HL-60/S4 treated with phorbol 12-myristate 13-acetate at 8.2 ng/mL for 4 days and 3 days (cell line): ENCODE data around the gene IRF9.

Source experiments
- in situ Hi-C: fragments of 300-500 bp; cut with MboI; formaldehyde crosslinking; loops from 2 replicates; pipeline ENCODE4 v1.15.0; 2022; ENCODE audit warnings: low sequenced_read_pairs

Gene IRF9

DNA sequence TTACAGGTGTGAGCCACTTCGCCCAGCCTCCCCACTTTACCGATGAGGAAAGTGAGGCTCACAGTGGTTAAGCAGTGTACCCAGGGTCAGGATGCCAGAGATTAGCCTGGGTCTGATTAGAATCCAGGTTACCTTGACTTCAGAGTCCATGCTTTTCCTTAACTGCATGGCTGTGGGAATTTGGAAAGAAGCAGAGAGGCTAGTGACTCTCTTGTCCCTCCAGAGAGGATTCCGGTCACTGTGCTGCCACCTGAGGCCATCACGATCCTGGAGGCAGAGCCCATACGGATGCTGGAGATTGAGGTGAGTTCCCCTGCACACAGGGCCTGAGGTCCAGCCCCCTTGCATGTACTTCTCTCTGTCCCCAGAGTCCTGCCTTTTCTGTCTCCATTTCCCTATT lies 15.5 kb downstream of the IRF9 start:
- in situ Hi-C loops: no loop called here

DNA sequence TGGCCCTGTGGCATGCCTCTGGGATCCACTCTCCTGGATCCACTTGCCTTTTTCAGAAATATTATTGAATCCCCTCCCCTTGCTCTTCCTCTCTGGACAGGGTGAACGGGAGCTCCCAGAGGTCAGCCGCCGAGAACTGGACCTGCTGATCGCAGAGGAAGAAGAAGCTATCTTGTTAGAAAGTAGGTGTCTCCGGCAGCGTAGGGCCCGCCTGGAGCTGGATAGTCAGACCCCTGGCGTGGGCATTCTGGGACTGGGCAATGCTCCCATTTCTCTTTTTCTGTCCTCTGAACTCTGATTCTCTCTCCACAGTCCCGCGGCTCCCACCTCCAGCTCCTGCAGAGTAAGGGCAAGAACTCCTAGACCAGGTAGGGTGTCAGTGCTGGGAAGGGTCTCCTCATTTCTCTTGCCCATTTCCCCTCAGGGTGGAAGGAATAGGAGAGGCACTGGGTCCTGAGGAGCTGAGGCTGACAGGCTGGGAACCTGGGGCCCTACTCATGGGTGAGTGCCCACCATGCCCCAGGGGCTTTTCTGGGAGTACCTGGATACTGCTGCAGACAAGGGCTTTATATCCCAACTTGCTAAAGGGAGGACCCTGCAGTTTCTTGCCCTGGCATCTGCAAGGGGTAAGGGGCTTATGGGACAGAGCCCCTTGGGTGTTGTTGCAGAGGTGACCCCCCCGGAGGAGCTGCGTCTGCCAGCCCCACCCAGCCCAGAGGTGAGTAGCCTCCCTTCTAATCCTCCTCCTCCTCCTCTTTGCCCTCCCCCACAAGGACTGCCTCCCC lies 16.2 kb downstream of the IRF9 start:
- in situ Hi-C loops: no loop called here

DNA sequence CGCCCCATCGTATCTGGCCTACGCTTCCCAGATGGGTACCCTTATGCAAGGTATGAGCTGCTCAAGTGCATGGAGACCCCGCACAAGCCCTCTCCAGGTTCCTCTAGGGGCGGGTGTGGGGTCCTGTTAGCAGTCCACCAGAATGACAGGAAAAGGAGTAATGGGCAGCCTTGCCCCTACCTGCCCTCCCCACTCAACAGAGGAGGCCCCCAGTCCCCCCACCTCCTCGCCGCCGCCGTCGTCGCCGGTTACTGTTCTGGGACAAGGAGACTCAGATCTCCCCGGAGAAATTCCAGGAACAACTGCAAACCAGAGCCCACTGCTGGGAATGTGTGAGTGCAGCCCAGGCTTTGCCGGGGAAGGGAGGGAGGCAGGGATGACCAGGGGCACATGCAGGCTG lies 16.8 kb downstream of the IRF9 start:
- in situ Hi-C loops: no loop called here

DNA sequence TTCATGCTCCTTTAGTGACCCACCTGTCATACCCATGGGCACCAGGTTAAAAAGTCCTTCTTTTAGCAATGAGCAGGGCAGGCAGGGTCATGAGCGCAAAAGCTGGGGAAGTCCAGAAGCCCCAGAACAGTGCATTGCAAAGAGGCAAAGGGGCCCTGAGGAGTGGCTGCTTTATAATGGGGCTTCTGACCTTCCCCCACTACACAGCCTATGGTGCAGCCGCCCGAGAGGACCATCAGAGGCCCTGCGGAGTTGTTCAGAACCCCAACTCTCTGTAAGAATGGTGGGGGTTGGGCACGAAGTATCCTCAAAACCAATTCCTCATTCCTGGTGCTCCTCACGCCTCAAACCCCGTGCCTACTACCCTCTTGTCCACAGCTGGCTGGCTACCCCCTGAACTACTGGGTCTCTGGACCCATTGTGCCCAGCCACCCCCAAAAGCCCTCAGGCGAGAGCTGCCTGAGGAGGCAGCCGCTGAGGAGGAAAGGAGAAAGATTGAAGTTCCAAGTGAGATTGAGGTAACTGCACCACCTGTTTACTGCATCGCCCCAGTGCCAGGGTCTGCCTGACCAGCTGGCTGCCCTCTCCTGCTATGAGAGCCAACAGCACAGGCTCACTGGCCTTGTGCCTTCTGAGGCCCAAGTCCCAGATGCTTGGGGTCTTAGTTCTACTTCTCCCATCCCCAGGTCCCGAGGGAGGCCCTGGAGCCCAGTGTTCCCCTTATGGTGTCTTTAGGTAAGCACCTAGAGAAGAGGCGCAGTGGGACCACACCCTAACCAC lies 17.5 kb downstream of the IRF9 start:
- in situ Hi-C loops: no loop called here

DNA sequence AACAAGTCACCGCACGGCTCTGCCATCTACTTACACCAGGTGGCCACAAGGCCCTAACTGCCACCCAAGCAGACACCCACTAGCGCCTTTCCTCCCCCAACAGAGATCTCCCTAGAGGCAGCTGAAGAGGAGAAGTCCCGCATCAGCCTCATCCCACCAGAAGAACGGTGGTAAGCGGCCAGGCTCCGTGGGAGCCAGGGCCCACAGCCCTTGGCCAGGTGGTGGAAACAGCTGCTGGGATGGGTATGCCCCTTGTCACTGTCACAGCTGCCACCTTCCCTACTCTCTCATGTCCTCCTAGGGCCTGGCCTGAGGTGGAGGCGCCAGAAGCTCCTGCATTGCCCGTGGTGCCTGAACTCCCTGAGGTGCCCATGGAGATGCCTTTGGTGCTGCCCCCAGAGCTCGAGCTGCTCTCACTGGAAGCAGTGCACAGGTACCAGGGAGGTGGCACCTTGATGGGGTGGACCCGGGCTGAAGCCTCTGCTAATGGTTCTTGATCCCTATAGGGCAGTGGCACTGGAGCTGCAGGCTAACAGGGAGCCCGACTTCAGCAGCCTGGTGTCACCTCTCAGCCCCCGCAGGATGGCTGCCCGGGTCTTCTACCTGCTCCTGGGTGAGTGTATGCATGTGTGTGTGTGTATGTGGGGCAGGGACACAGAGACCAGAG lies 18.4 kb downstream of the IRF9 start:
- in situ Hi-C loops: no loop called here

DNA sequence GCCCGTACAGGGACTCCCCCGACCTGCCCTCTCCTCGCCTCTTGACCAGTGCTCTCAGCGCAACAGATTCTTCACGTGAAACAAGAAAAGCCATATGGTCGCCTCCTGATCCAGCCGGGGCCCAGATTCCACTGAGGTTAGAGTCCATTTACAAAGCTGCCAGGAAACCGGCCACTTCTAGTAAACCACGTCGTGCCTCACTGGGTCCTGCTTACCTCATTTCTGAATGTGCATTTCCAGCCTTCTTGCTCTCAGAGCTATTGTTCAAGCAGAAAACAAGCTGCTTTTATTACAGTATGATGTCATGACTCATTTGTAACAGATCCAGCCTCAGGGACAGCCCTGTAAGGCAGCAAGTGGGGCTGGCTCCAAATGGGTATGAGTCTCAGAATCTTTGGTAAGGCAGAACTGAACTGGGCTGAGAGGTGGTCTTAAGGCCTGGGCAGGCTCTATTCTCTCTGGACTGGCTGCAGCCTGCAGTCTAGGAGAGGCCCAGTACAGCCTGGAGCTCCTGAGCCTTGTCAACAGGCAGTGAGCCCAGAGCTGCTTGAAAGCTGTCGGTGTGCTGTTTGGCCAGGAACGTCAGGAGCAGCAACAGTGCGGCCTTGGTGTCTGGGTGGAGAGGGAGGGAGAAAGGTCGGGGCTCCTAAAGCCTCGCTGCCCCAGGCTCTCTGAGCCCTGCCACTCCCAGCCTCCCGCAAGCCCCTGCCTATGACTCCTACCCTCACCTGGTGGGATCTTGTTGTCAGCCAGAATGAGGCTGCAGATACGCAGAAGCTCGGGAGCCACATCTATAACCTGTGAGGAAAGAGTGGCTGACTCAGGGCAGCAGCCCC lies 19.1 kb downstream of the IRF9 start:
- in situ Hi-C loops: no loop called here

DNA sequence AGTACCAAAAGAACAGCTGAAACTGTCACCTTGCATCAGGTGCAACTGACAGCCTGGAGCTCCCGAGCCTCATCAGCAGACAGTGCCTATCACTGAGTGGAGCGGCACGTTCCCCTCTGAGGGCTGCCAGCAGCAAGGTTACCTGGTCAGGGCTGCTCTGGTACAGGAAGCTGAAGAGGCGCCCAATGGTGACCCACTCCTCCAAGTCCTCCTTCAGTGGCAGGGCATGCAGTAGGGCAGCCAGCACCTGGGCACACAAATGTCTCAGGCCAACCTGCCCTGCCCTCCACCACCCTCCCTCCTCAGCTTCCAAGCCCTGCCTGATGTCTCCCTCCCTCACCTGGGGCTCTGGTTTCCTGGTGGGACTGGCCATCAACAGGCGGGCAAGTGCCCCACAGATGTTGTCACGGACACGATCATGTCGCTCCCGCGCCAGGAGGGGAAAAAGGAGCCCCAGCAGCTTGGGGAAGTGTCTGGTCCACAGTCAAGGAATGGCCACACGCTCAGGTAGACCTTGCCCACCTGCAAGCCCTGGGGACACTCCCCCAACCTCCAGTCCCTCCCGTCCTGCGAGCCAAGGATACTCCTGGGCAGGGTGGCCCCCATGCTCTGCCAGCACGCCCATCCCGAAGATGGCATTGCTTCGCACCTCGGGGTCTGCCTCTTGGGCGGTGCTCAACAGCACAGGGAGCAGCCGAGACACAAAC lies 20.5 kb downstream of the IRF9 start:
- in situ Hi-C loops: no loop called here

DNA sequence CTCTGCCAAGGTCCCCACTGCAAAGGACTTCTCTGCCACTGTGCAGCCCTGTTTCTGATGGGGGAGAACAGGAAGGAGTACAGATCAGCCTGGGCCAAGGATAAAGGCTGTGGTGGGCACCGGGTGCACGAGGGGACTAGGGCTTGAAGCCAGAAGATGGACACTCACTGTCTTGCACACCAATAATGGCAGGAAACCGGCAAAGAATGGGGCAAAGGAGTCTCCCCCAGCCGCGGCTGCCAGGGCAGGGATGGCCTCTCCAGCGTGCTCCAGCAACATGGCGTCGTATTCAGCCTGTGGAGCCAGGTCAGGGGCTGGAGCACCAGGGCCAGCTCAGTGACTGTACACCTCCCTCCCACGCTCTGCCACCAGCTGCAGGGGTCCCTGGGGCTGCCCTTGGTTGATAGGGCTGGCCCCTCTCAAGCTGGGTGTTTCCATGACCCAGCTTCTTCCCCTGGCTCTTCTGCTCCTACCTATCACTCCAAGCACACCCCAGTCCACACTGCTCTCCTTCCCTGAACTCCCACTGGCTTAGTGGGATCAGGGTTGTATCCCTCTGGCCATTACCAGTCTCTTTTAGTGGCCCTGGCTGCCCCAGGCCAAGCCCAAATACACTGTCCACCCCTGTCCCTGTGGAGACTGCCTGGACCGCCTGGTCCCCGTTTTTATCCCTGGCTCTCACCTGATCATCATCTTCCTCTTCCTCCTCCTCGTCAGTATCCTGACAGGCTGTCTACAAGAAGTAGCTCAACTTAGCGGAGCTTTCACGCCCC lies 21.2 kb downstream of the IRF9 start:
- in situ Hi-C loops: no loop called here

DNA sequence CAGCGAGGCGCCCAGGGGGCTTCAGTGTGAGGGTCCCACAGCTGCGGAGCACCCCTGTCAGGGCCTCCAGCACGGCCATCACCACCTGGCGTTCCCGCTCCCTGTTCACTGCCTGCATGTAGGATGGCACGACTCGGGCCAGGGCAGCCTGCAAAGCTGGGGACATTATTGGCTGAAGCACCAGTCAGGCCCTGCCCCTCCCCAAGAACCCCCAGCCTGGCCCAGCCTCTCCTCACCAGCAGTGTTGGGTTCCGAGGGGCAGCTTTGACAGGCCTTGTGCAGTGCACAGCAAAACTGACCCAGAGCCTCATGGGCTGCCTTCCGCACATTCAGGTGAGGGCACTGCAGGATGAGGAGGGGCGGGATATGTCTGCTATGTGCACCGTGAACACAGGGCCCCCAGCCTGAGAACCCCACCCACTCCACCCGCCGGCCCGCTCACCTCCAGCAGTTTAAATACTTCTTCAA lies 22.0 kb downstream of the IRF9 start:
- in situ Hi-C loops: no loop called here

DNA sequence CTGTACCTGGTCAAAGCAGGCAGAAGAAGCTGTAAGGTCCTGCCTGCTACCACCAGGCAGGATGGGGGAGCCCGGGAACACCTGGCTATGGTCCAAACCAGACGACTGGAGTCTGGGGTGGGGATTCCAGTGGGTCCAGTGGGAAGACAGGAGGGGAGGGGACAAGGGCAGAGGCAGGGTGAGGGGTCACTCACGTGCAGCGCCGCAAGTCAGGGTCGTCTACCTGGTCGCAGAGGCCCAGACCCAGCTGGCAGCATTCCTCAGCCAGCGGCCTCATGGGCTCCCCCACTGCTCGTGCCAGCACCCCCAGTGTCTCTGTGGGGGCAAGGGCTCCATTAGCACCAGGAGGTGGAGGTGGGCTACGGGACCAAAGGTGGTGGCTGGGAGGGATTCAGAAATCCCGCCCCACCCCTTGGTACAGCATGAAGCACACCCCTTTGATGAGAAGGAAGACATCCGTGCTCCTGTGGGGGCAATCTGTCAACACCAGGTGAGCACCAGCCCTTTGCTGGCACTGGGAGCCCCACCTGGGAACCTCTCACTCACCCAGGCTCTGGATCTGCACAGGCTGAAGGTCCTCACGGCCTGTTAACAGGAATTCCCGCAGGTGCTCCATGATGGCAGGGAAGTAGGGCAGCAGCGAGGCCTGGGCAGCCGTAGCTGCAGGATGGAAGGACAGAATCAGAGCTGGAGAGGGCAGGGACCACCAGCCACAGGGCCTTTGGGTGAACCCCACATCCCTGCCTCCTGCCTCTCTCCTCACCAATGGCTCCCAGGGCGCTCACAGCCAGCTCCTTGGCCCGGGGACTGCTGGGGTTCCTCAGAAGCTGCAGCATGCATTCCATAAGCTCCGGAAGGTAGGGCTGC lies 23.3 kb downstream of the IRF9 start:
- in situ Hi-C loops: no loop called here

DNA sequence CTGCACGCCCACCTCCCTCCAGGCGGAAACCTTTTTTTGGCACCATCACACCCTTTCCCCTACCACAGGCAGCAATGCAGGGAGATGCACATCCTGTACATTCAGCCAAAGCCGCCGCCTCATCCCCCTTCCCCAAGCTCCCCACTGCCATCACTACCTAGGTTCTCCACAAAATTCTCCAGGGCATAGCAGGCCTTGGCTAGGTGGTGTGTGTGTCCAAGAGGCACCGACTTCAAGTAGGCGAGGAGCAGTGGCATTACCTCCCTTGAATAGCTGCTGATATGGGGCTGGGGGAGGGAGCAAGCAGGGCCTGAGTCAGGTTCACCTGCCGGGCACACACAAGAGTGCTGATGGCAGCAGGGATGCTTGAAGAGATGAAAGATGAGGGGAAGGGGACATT lies 24.0 kb downstream of the IRF9 start:
- in situ Hi-C loops: no loop called here

DNA sequence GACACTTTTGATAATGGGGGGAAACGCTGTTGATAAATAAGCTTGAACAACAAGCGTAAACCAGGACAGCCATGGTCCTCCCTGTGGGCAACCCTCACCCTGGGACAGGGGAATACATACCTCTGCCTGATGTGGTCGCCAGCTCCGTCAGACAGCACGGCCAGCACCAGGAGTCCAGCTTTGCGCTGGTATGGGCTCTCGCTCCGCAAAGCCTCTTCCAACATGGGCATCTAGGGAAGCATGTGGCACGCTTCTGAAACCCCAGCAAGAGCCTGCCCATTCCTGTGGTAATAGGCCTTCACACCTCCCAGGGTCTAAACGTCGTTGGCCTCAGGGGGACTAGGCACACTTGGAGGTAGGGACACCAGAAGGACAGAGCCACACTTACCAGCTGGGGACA lies 24.7 kb downstream of the IRF9 start:
- in situ Hi-C loops: no loop called here

DNA sequence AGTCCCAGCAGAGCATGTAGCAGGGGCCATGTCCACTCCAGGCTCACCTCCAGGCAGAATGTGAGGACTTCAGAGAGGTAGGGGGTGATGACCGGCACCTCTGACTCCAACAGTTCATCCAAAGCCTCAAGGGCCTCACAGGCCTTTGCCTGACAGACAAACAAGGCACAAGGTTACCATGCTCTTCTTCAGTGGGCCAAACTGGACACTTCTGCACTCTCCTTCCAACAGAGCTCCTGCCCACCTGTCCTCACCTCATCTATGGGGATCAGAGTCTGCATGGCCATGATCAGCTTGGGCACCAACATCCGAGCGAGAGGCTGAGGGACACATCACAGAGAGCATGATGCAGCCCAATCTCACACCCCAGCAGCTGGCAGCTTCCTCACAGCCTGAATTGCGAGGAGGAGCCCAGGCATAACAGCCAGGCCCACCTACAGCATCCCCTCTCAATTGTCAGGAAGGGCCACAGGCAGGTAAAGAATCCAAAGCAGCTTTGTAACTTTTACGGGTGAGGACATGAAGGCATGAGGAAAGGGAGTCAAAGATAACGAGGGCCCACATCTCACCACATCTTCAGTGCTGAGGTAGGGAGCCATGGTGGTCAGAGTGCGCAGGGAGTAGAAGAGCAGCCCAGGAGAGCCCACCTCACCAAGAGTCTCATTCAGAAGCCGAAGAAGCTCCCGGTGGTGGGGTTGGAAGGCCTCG lies 25.9 kb downstream of the IRF9 start:
- in situ Hi-C loops: no loop called here

DNA sequence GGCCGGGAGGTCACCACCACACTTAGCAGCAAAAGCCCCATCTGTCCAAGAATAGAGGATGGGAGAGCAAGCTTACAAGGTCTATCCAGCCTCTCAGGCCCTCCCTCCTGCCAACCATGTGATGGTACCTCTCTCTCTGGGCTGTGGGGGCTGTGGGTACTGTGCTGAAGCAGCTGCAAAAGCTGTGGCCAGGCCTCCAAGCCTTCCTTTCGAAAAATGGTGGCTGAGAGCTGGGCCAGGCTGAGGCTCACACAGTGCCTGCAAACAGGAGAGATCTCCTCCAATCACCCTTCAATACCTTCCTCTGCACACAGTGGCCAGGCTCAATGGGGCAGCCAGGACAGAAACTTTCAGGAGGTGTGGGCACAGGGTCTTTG lies 26.5 kb downstream of the IRF9 start:
- in situ Hi-C loops: no loop called here

DNA sequence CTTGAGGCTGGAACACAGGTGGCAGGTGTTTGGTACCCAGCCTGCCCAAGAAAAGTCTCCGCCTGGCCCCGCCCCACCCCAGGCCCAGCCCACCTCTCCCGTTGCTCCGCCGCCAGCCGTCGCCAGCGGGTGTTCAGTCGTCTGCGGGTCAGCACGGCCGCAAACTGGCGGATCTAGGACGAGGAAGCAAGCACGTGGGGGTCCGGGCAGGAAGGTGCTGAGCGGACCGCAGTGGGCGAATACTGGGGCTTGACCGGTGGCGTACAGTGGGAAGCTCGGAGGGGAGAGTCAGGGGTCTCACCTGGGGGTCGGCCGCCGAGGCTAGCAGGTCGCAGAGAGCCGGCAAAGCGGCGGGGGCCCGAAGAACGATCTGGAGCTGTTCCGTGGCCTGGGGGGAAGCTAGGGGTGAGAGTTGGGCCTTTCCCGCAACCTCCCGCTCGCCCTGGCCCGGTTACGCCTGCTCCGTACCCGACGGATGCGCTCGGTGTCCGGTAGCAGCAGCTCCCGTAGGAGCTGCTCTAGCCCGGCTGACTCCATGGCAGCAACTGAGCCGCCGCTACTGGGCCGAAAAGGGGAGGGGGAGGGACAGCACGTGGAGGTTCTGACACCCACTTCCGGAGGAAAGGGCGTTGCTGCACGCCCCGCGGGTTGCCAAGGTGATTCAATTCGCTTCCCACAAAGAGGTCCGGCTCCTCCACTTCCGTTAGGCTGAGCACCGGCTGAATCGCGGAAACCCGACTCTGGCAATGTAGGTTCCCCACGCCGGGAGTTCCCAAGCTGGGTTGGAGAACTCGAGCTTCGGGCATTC lies 27.4 kb downstream of the IRF9 start, which contains the start of gene IPO4:
Gene IPO4 (minus strand): TSS at position 566 of the 808 bp plus-strand sequence. CDS start 29 bp downstream, at position 537.
- in situ Hi-C loops: no loop called here

DNA sequence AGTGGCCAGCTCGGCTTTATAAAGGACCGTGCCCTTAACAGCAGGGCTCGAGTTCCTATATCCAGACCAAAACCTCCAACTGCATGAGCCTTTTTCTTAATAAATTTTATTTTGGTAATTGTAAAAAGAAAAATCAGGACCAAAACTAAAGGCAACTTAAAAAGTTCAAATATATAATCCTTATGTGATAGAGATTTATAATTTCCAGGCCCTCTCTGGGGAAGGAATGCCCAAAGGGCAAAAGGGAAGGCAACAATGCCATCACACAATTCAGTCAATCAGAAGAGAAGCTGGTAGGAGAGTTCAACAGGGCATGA lies 28.0 kb downstream of the IRF9 start:
- in situ Hi-C loops: no loop called here

DNA sequence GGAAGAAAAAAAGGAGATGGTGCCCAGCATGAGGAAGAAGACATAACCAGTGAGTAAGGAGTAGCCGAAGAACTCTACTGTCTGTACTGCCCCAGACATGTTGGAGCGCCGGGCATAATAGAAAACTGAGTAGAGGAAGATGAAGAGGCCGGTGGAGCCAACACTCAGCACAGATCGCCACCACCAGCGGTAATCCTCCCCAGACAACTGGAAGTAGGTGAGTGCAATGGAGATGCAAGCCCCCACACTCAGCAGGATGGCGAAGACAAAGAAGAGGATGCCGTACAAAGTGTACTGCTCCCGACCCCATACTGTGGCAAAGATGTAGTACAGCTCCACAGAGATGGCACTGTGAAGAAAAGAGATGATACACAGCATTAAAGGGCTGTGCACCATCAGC lies 28.4 kb downstream of the IRF9 start:
- in situ Hi-C loops: no loop called here
